ENCODE measurements around the gene AP3S1.

The AP3S1 gene

DNA sequence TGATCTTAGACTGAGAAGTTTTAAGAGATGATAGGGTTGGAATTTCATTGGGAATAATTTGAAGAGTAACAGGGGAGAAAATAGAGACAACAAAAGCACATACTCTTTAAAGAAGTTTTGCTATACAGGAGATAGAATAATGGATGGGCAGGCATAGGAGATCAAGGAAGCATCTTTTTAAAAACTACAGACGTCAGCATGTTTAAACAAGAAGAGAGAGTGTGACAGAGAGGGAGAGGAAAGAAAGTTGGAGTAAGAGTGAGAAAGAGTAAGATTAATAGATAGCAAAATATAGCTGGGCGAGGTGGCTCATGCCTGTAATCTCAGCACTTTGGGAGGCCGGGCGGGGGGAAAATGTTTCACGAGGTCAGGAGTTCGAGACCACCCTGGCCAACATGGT is 115.2 kb downstream of the AP3S1 start:
- TF ChIP-seq, protein P1, sequence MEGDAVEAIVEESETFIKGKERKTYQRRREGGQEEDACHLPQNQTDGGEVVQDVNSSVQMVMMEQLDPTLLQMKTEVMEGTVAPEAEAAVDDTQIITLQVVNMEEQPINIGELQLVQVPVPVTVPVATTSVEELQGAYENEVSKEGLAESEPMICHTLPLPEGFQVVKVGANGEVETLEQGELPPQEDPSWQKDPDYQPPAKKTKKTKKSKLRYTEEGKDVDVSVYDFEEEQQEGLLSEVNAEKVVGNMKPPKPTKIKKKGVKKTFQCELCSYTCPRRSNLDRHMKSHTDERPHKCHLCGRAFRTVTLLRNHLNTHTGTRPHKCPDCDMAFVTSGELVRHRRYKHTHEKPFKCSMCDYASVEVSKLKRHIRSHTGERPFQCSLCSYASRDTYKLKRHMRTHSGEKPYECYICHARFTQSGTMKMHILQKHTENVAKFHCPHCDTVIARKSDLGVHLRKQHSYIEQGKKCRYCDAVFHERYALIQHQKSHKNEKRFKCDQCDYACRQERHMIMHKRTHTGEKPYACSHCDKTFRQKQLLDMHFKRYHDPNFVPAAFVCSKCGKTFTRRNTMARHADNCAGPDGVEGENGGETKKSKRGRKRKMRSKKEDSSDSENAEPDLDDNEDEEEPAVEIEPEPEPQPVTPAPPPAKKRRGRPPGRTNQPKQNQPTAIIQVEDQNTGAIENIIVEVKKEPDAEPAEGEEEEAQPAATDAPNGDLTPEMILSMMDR (IDR thresholded peaks at IDR 0.05): no peak

DNA sequence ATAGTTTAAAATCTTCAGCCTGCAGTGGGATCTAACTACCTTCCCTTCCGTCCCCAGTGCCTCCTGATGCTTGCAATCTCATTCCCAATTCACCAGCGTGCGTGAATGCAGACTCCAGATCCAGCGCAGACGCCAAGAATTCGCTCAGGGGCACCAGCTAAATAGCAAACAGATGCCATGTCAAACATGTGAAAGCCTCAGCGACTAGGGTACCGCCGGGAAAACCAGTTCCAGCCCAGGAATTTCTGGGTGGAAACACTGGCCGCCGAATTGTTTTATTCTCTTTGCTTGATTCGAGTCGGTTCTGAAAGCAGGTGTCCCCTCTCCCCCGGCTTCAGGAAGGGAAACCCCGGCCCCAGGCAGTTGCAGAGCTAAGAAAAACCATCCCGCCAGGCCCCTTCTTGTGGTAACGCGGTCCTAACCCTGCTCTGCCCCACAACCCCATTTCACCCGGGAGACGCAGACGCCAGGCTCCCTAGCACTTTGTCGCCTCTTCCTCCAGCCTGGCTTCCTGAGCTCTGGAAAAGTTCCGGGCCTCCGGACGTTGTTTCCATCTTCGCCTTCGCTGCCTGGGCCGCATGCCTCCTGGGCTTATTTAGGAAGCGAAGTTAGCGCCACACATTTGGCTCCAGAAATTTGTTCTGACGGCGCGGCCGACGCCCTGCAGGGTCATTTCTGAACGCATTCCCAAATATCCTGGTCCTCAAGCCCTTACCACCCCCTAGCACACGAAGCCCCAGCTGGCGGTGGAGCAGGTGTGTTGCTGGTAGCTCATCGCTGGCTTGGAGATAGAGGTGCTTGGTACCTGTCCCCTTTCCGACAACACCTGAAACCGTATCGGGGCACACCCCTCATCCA is 119.9 kb downstream of the AP3S1 start:
- TF ChIP-seq, protein P1 (IDR thresholded peaks at IDR 0.05): no peak

DNA sequence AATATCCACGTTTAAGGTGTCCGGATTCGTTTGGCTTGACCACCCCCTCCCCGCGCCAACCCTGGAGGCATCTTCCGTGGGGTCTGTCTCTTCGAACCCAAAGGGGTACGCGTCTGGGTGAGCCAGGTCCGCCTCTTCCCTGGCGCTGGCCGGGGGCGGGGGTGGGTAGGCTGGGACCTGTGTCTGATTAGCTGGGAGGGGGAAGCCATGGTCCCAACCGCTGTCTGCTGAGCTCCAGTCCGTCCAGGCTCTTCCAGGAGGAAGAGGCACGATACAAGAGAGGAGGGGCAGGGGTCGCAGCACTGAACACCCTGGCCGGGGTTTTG is 120.5 kb downstream of the AP3S1 start, which contains the start of gene LVRN:
LVRN (plus strand) TSS at position 237 of the 326 bp plus-strand sequence. CDS start 143 bp downstream, outside the sequence.
- TF ChIP-seq, protein P1 (IDR thresholded peaks at IDR 0.05): no peak

- TF ChIP-seq, protein P1 (IDR thresholded peaks at IDR 0.05): no peak
Observed at GRCh38 chr5:115962565-115963402, 121.0 kb downstream of the AP3S1 start.

GRCh38 chr5:115963566-115963965 is 121.8 kb downstream of the AP3S1 start:
- TF ChIP-seq, protein P1 (IDR thresholded peaks at IDR 0.05): no peak

Measured in LNCAP (cell line).